BLaER1 treated with 17β-estradiol and CSF1 and Interleukin-3, amounts not matched to agents 10 nM and 100 nM (cell line): ENCODE data around the gene LIG1.

Source experiments
- H3K27ac ChIP-seq, 11 experiments: shearing (Covaris generic); formaldehyde crosslinking; 2 replicates each; pipeline ENCODE4 v1.8.1; 2022
- H3K27me3 ChIP-seq, 11 experiments: shearing (Covaris generic); formaldehyde crosslinking; 2 replicates each; pipeline ENCODE4 v1.8.1; 2022
- H3K36me3 ChIP-seq, 11 experiments: shearing (Covaris generic); formaldehyde crosslinking; 2 replicates each; pipeline ENCODE4 v1.8.1; 2022
- H3K4me1 ChIP-seq, 10 experiments: shearing (Covaris generic); formaldehyde crosslinking; 2 replicates each; pipeline ENCODE4 v1.8.1; 2022
- H3K4me2 ChIP-seq, 11 experiments: shearing (Covaris generic); formaldehyde crosslinking; 2 replicates each; pipeline ENCODE4 v1.8.1; 2022
- H3K4me3 ChIP-seq, 10 experiments: shearing (Covaris generic); formaldehyde crosslinking; 2 replicates each; pipeline ENCODE4 v1.8.1; 2022
- H3K9ac ChIP-seq, 11 experiments: shearing (Covaris generic); formaldehyde crosslinking; 2 replicates each; pipeline ENCODE4 v1.8.1; 2022
- H3K9me3 ChIP-seq, 11 experiments: shearing (Covaris generic); formaldehyde crosslinking; replicated peaks in 1 of 11; 2 replicates each; pipeline ENCODE4 v1.8.1; 2022
- H4K20me1 ChIP-seq, 11 experiments: shearing (Covaris generic); formaldehyde crosslinking; 2 replicates each; pipeline ENCODE4 v1.8.1; 2022
- Cebpa-rat ChIP-seq, 11 experiments: shearing (Covaris generic); IDR thresholded peaks; 2 replicates each; pipeline ENCODE4 v1.8.1; 2022

The LIG1 gene

DNA sequence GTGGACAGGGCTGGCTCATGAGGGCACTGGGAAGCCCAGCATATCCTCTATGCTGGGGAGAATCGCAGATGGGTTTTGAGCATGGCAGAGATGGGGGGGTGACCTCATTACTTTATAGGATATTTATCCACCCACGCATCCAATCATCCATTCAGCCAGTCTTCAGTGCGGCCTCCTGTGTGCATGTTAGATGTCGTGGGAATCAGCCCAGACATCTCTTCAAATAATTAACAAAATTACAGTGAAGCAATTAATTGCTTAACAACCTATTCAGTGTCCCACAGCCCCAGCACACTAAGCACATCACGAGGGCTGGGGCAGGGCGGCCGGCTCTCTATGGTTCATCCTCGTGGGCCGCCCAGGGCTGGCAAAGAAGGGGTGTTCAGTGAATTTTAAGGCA lies 21.6 kb downstream of the LIG1 start:
- H3K4me2 ChIP-seq: no peak overlapping the region
- no peak overlapping the region for H3K27ac ChIP-seq
- no peak overlapping the region for H3K9ac ChIP-seq
- peaks cover 16 to 26% (median 21%) of the 10 kb centered on the region in 10 experiments for H3K4me1 ChIP-seq
- H3K27me3 ChIP-seq: no peaks in the 10 kb centered on the region
- H3K9me3 ChIP-seq: no peaks in the 10 kb centered on the region
- TF ChIP-seq Cebpa-rat (IDR thresholded peaks at IDR 0.05): no peak
- H4K20me1 ChIP-seq: peaks cover 0 to 25% (median 0%) of the 10 kb centered on the region in 11 experiments; a peak in 4 of 22 replicates
- no peak overlapping the region for H3K4me3 ChIP-seq
- H3K36me3 ChIP-seq: peaks cover 42 to 96% (median 87%) of the 10 kb centered on the region in 11 experiments

DNA sequence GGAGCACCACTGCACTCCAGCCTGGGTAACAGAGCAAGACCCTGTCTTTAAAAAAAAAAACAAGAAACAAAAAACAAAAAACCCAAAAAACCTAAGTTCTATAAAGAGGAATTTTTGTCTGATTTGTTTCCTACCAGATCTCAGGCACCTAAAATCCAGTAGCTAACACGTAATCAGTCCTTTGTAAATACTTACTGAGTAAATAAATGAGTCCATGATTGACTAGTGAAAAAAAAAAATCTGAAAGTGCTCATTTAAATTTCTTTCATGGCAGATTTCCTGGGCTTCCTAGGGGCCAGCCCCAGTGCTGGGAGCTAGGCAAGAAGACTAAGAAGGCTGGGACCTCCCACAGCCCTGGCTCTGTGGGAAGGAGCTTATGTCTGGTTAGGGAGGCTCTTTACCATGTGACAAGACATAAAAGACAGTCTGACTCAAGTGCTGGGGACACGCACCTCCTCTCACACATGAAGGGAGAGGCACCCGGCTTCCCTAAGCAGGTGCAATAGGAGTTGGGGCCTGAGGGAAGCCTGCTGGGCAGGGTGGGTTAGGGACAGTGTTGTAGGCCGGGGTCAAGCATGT lies 22.5 kb downstream of the LIG1 start:
- Histone ChIP-seq H3K36me3 (peaks cover 50 to 97% (median 96%) of the 10 kb centered on the region in 11 experiments), H3K27me3 (no peaks in the 10 kb centered on the region), H3K27ac (no peak overlapping the region), H3K4me1 (peaks cover 16 to 26% (median 20%) of the 10 kb centered on the region in 10 experiments), H3K9ac (no peak overlapping the region), H4K20me1 (peaks cover 0 to 25% (median 0%) of the 10 kb centered on the region in 11 experiments; a peak in 4 of 22 replicates), H3K9me3 (no peaks in the 10 kb centered on the region), H3K4me2 (no peak overlapping the region), H3K4me3 (no peak overlapping the region)
- TF ChIP-seq Cebpa-rat (IDR thresholded peaks at IDR 0.05): no peak

DNA sequence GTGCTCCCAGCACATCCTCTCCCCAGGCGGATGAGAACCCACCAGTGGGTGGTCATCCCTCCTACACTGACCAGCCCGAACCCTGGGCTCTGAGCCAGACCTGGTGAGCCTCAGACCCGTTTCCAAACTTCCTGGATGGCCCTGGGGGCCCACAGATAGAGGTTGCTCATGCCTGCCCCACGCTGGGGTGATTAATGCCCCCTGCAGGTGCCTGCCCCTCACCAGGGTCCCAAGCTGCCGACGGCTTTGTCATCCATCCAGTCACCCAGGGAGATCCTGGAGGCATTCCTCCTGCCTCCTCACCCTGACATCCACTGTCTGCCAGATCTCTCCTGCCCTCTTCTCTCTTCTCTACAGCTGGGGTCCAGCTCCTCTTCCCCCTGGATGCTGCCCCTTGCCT lies 31.1 kb downstream of the LIG1 start:
- H3K9ac ChIP-seq: no peak overlapping the region
- no peaks in the 10 kb centered on the region for H3K9me3 ChIP-seq
- H3K36me3 ChIP-seq: peaks cover 42 to 100% (median 90%) of the 10 kb centered on the region in 11 experiments
- no peak for TF ChIP-seq Cebpa-rat (IDR thresholded peaks at IDR 0.05)
- H3K4me3 ChIP-seq: no peak overlapping the region
- H3K4me1 ChIP-seq: peaks cover 0 to 4% (median 0%) of the 10 kb centered on the region in 10 experiments; a peak in 5 of 20 replicates
- no peak overlapping the region for H3K27ac ChIP-seq
- no peaks in the 10 kb centered on the region for H3K27me3 ChIP-seq
- no peak overlapping the region for H3K4me2 ChIP-seq
- peaks cover 0 to 16% (median 0%) of the 10 kb centered on the region in 11 experiments; a peak in 2 of 22 replicates for H4K20me1 ChIP-seq

DNA sequence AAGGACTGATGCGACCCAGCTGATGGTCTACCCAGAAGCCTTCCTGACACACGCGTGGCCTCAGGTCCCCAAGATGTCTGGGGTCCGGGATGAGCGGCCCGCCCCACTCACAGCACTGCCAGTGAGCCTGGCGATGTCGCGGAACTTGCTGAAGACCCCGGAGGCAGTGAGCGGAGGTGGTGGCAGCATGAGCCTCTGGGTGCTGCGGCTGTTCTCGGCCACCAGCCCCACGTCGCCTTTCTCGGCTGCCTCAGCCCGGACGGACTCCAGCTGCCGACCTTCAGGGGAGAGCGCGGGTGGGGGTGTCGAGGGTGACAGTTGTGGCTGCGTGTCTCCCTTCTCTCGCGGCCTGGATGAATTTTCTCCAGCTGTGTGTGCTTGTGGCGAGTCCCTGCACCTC lies 32.7 kb downstream of the LIG1 start:
- no peaks in the 10 kb centered on the region for H3K27me3 ChIP-seq
- no peak for TF ChIP-seq Cebpa-rat (IDR thresholded peaks at IDR 0.05)
- peaks cover 0 to 16% (median 0%) of the 10 kb centered on the region in 11 experiments; a peak in 2 of 22 replicates for H4K20me1 ChIP-seq
- H3K36me3 ChIP-seq: peaks cover 37 to 100% (median 90%) of the 10 kb centered on the region in 11 experiments
- H3K4me3 ChIP-seq: no peak overlapping the region
- H3K9ac ChIP-seq: no peak overlapping the region
- H3K4me2 ChIP-seq: no peak overlapping the region
- H3K27ac ChIP-seq: no peak overlapping the region
- no peaks in the 10 kb centered on the region for H3K4me1 ChIP-seq
- no peaks in the 10 kb centered on the region for H3K9me3 ChIP-seq

DNA sequence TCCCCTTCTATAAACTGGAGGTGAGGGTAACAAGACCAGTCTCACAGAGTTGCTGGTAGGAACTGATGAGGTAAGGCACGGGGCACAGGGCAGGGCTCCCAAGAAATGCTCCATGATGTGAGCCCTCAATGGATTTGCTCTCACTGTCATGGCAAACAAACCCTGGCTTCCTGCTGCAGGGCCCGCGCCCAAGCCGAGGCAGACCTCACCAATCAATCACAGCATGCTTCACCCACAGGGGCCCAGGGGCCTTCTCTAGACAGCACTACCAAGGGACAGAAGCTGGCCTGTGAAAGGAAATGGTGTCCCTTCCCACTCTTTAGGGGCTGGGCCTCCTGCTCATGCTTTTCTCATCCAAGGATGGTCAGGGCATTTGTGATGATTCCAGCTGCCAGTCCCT lies 33.6 kb downstream of the LIG1 start:
- peaks cover 33 to 100% (median 90%) of the 10 kb centered on the region in 11 experiments for H3K36me3 ChIP-seq
- no peaks in the 10 kb centered on the region for H3K27me3 ChIP-seq
- 0 out of 22 replicates have a peak overlapping the region, but pooled peaks of 1 of the 11 experiments have one; percentile 10 for H3K27ac ChIP-seq
- no peaks in the 10 kb centered on the region for H3K4me1 ChIP-seq
- H4K20me1 ChIP-seq: peaks cover 0 to 16% (median 0%) of the 10 kb centered on the region in 11 experiments; a peak in 2 of 22 replicates
- no peak overlapping the region for H3K4me3 ChIP-seq
- H3K9me3 ChIP-seq: no peaks in the 10 kb centered on the region
- no peak overlapping the region for H3K4me2 ChIP-seq
- no peak for TF ChIP-seq Cebpa-rat (IDR thresholded peaks at IDR 0.05)
- H3K9ac ChIP-seq: no peak overlapping the region

DNA sequence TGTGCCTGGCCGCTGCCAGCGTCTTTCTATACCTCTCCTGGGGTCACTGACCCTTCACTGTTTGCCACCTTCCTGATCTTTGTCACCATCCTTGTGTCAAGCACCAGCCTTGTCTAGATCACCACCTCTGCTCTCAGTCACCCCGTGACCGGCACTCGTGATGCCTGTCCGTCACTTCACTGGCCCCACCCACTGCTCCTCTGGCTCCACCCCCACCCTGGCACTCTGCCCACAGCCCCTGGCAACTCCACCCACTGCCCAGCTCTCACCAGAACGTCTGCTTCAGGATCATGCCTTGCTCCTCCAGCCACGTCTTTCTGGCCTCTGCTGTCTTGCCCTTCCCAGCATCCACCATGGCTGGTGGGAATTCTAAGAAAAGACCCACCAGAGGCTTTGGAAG lies 34.7 kb downstream of the LIG1 start:
- TF ChIP-seq Cebpa-rat (IDR thresholded peaks at IDR 0.05): no peak
- H3K27me3 ChIP-seq: no peaks in the 10 kb centered on the region
- no peaks in the 10 kb centered on the region for H3K9me3 ChIP-seq
- H3K4me1 ChIP-seq: no peaks in the 10 kb centered on the region
- no peak overlapping the region for H3K27ac ChIP-seq
- peaks cover 0 to 16% (median 0%) of the 10 kb centered on the region in 11 experiments; a peak in 2 of 22 replicates for H4K20me1 ChIP-seq
- H3K4me3 ChIP-seq: no peak overlapping the region
- no peak overlapping the region for H3K4me2 ChIP-seq
- H3K36me3 ChIP-seq: peaks cover 41 to 100% (median 90%) of the 10 kb centered on the region in 11 experiments; a peak in 21 of 22 replicates
- H3K9ac ChIP-seq: no peak overlapping the region

DNA sequence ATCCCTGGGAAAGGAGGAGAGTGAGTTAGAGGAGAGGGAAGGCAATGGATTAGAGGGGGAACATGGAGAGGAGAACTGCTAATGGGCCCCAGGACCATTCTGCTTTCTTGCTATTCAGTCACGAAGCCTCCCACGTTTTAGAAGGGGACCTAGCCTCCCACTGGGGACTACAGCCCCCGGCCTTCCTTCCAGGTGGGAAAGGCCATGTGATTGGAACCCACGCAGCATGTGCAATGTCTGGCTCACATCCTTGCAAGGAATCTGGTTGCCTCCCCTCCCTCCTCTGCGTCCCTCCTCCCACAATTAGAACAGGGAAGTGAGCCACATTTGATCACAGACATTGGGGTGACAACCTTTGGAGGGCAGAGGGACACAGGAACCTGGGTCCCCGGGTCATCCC lies 37.0 kb downstream of the LIG1 start:
- Histone ChIP-seq H3K4me2 (no peak overlapping the region), H3K4me1 (no peaks in the 10 kb centered on the region), H4K20me1 (peaks cover 0 to 12% (median 0%) of the 10 kb centered on the region in 11 experiments; a peak in 3 of 22 replicates), H3K9ac (no peak overlapping the region), H3K9me3 (no peaks in the 10 kb centered on the region), H3K4me3 (no peak overlapping the region), H3K27me3 (no peaks in the 10 kb centered on the region), H3K27ac (no peak overlapping the region), H3K36me3 (peaks cover 50 to 100% (median 90%) of the 10 kb centered on the region in 11 experiments)
- TF ChIP-seq Cebpa-rat (IDR thresholded peaks at IDR 0.05): no peak

DNA sequence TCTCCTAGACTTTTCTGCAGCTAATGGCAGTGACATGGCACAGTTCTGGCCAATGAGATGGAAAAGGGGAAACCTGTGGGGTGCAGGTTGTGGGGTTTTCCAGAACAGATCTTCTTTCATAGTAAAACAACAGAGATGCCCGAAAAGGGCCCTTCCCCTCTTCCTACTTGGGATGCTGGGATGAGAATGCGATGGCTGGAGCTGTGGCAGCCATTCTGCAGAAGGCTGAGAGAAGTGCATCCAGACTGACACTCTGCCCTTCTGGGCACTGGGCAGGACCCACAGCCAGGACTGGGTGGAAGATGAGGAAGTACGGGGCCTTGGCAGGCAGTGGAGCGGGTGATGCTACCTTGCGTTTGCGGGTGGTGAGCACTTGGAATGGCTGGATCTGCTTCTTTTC lies 42.6 kb downstream of the LIG1 start:
- no peak overlapping the region for H3K4me3 ChIP-seq
- H3K36me3 ChIP-seq: peaks cover 48 to 100% (median 98%) of the 10 kb centered on the region in 11 experiments
- H3K4me1 ChIP-seq: peaks cover under 1 to 19% (median 5%) of the 10 kb centered on the region in 10 experiments; a peak in 15 of 20 replicates
- peaks cover 0 to 10% (median 0%) of the 10 kb centered on the region in 11 experiments; a peak in 3 of 22 replicates for H4K20me1 ChIP-seq
- H3K9ac ChIP-seq: no peak overlapping the region
- no peak overlapping the region for H3K27ac ChIP-seq
- no peak overlapping the region for H3K4me2 ChIP-seq
- TF ChIP-seq Cebpa-rat (IDR thresholded peaks at IDR 0.05): no peak
- no peaks in the 10 kb centered on the region for H3K9me3 ChIP-seq
- no peaks in the 10 kb centered on the region for H3K27me3 ChIP-seq

DNA sequence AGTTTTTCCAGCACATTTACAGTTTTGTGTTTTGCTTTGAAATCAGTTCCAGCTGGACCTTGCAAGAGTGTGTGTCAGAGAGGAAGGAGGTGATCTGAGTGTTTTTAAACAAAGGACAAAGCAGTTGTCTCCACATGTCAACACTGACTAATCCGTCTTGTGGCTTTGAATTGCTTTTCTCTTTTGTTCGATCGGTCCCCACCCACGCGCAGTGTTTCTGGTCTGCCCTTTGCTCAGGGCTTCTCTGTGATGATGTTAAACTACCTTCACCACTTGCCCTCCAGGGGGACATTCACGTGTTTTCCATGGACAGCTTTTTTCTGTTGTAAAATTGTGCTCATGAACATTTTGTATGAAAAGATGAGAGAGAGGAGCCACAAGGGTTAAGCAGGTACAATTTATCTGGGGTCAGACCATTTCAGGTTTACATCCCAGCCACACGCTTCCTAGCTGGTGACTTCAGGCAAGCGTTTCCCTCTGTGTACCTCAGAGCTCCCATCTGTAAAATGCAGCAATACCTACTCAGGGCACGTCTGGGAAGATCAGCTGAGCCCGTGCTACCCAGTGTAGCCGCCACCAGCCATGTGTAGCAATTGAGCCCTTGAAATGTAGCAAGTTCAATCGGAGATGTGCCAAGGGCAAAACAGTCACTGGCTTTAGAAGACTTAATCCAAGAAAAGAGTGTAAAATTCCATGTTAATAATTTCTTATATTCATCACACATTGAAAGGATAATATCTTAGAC lies 46.1 kb downstream of the LIG1 start:
- Histone ChIP-seq H3K9me3 (peaks cover 0 to 9% (median 7%) of the 10 kb centered on the region in 11 experiments; a peak in 7 of 22 replicates), H3K9ac (peak overlapping the region in 1 of 11 experiments; percentile 5; a peak in 1 of 22 replicates), H4K20me1 (peaks cover 0 to 10% (median 0%) of the 10 kb centered on the region in 11 experiments; a peak in 3 of 22 replicates), H3K36me3 (peaks cover 39 to 99% (median 91%) of the 10 kb centered on the region in 11 experiments), H3K4me3 (no peak overlapping the region), H3K4me1 (peaks cover 15 to 40% (median 22%) of the 10 kb centered on the region in 10 experiments), H3K27me3 (no peaks in the 10 kb centered on the region), H3K4me2 (peak overlapping the region in 1 of 11 experiments; percentile 20; a peak in 1 of 22 replicates), H3K27ac (no peak overlapping the region)
- no peak for TF ChIP-seq Cebpa-rat (IDR thresholded peaks at IDR 0.05)
